SK-N-SH treated with all-trans-retinoic acid at 6 μM for 48 hours (cell line): ENCODE measurements around the gene AHSG.

Source experiments
- PATZ1 ChIP-seq: fragments of 250-450 bp; sonication (Bioruptor Pico); IDR thresholded peaks from 2 replicates; pipeline ENCODE4 v1.8.0; 2020; ENCODE audit warnings: mild to moderate bottlenecking, moderate library complexity, borderline replicate concordance
- RARB ChIP-seq: fragments of 250-450 bp; sonication (Bioruptor Pico); IDR thresholded peaks from 2 replicates; pipeline ENCODE4 v1.8.0; 2021; ENCODE audit warnings: mild to moderate bottlenecking, moderate library complexity

DNA sequence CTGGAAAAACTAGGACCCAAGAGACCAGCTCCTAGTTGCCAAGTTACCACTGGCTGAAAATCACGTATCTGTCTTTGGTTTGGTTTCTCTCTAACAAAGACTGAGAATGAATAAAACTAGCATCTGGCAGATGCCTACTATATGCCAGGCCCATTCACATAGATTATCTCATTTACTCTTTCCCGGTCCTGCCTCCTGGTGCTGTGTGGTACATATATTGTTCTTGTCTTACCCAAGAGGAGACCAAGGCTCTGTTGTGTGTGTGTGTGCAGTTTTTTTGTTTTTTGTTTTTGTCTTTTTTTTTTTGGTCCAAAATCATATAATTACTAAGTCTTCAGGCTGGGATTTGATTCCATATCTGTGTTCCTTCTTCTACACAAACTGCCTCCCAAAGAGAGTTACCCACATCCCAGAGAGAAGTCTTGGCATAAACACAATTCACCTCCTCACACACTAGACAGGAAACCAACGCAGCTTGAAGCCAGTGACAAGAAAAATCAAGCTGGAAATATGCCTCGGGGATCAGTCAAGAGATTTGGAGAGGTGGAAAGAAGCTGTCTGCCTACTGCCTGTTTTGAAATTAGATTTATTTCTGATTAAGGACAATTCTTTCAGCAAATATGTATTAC is 891 bp downstream of the AHSG start:
- no peak for TF ChIP-seq PATZ1 (CRISPR knock-in tag)
- no peak for TF ChIP-seq RARB (CRISPR knock-in tag)
